Stimulated activated CD4-positive, alpha-beta T cell treated with anti-CD3 and anti-CD28 coated beads, TNF-alpha, amount 100 ng/mL, for 4 hours (primary cell): ENCODE data around the gene CCSER2.
"Not testable (repeated sequence)": the region's sequence is repeated elsewhere in the genome, so short reads cannot be mapped to it uniquely, and the experiment has no call there.

Experiments
- DNase-seq, 3 experiments: peaks; one replicate each; pipeline ENCODE4 v3.0.0-alpha.2; 2020; ENCODE audit warnings: low read depth in 3 of 3

Gene CCSER2

GRCh38 chr10:84311576-84311975 lies 16.8 kb upstream of the CCSER2 start:
- no peak for DNase-seq

GRCh38 chr10:84312816-84313215 lies 15.6 kb upstream of the CCSER2 start:
- no peak for DNase-seq

GRCh38 chr10:84314275-84314674 lies 14.1 kb upstream of the CCSER2 start:
- DNase-seq: no peak

- DNase-seq: no peak
Observed at GRCh38 chr10:84317174-84317573, 11.2 kb upstream of the CCSER2 start.

- no peak for DNase-seq
Observed at GRCh38 chr10:84321902-84322301, 6.5 kb upstream of the CCSER2 start.

- DNase-seq: not testable (repeated sequence)
Observed at GRCh38 chr10:84323566-84323965, 4.8 kb upstream of the CCSER2 start.

GRCh38 chr10:84326995-84327394 lies 1.4 kb upstream of the CCSER2 start:
- DNase-seq: not testable (repeated sequence)

- peak in 2 of 3 experiments; percentile 18 to 20 for DNase-seq
Observed at GRCh38 chr10:84329196-84329611, 815 bp downstream of the CCSER2 start.

- DNase-seq: no peak
Observed at GRCh38 chr10:84329986-84330651, 1.7 kb downstream of the CCSER2 start.

GRCh38 chr10:84331091-84331490 lies 2.7 kb downstream of the CCSER2 start:
- DNase-seq: no peak

GRCh38 chr10:84333864-84334451 lies 5.6 kb downstream of the CCSER2 start:
- DNase-seq: peak in 2 of 3 experiments; percentile 35 to 41

- DNase-seq: no peak
Observed at GRCh38 chr10:84334811-84335210, 6.4 kb downstream of the CCSER2 start.

- DNase-seq: no peak
Observed at GRCh38 chr10:84335516-84335915, 7.1 kb downstream of the CCSER2 start.

- no peak for DNase-seq
Observed at GRCh38 chr10:84336406-84337090, 8.2 kb downstream of the CCSER2 start.

- DNase-seq: no peak
Observed at GRCh38 chr10:84337199-84337598, 8.8 kb downstream of the CCSER2 start.

GRCh38 chr10:84339025-84339424 lies 10.6 kb downstream of the CCSER2 start:
- no peak for DNase-seq

GRCh38 chr10:84340187-84340586 lies 11.8 kb downstream of the CCSER2 start:
- DNase-seq: no peak

- DNase-seq: no peak
Observed at GRCh38 chr10:84340632-84341537, 12.5 kb downstream of the CCSER2 start.

GRCh38 chr10:84341538-84341856 lies 13.1 kb downstream of the CCSER2 start:
- no peak for DNase-seq

- no peak for DNase-seq
Observed at GRCh38 chr10:84341983-84342382, 13.6 kb downstream of the CCSER2 start.

- no peak for DNase-seq
Observed at GRCh38 chr10:84342584-84342983, 14.2 kb downstream of the CCSER2 start.

- no peak for DNase-seq
Observed at GRCh38 chr10:84343831-84344230, 15.4 kb downstream of the CCSER2 start.
